GM21619 (cell line): ENCODE data around the gene PBX3.

ENCODE experiments used
- ATAC-seq: cut with Tn5 transposase; IDR thresholded peaks from one replicate; pipeline ENCODE4 v1.9.1; 2021; ENCODE audit not compliant: unreplicated experiment

The PBX3 gene

GRCh38 chr9:125942125-125942524 lies 195.0 kb downstream of the PBX3 start:
- ATAC-seq = no peak

DNA sequence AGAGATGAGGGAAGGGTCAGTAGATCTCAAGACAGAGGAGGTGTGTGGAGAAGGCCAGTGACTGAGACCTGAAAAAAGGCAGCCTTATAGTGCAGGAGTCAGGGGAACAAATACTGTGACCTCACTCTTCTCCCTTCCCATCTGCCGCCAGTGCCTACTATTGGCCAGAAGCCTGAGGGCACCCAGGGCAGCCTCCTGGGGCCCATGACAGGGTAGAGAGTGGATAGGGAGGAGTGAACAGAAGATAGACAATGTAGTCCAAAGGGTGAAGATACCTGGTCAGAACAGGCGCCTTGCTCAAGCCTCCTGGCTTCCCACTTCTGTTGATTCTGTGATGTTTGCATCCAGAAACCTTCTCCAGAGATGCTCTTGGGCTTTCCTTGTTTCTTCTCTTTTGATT lies 196.7 kb downstream of the PBX3 start:
- no peak for ATAC-seq

GRCh38 chr9:125946397-125946796 lies 199.2 kb downstream of the PBX3 start:
- no peak for ATAC-seq

GRCh38 chr9:125948887-125949596 lies 201.9 kb downstream of the PBX3 start:
- no peak for ATAC-seq

DNA sequence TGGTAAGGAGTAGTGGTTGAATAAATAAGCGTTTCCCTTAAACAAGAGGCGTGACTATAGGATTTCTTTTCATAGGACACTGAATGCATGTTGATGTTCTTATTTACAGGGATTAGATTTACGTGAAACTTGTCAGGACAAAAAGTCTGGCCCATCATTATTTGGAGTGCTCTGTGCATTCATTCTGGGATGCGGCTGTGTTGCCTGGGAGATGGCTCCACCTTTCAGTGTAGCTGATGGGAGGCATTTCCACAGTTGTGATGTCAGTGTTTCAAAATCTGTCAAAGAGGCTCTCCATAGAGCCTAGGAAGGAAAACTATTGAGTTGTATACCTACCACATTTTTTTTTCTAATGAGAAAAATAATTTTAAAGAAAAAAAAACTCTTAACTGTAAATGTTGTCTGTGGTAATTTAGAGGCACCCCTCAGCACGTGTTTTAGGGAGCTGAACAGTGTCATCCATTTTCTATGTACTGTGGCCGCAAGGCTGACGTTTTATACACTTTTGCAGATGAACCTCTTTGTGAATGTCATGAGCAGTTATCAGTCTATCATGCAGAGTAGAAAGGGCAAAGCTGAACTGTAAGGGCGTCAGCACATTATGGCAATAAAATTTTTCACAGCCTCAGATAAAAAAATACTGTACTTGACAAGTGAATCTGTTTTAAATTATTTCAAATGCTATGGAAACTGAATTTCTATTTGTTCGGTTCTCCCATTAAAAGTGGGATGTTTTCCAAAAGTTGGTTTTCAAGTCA lies 202.7 kb downstream of the PBX3 start:
- no peak for ATAC-seq

DNA sequence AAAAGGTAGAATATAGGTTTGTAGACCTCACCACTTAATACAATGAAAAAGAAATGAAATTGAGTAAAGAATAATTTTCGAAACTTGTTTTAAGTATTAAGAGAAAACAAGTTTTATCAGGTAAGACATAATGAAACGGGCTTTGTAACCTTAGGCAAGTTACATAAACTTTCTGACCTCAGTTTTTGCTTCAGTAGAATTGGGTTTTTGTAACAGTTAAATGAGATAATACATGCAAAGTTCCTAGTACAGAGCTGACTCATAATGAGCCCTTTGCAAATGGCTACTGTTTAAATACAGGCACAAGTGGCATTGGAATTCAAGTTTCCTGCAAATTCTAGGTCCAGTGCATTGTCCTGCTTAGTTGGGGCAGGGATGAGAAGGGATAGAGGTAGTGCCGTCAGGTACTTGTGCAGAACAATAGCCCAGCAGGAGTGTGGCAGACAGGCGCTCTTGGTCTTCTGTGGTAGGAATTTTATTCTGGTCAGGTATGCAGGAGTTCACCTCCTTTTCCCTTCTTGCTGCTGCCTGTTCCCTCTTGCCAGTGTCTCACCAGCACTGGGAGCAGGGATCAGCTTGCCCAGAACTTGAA lies 203.8 kb downstream of the PBX3 start:
- ATAC-seq = no peak

- no peak for ATAC-seq
These were observed 206.3 kb downstream of the PBX3 start for GRCh38 chr9:125953314-125954019.

- ATAC-seq = no peak
These were observed 208.9 kb downstream of the PBX3 start for GRCh38 chr9:125956102-125956501.

DNA sequence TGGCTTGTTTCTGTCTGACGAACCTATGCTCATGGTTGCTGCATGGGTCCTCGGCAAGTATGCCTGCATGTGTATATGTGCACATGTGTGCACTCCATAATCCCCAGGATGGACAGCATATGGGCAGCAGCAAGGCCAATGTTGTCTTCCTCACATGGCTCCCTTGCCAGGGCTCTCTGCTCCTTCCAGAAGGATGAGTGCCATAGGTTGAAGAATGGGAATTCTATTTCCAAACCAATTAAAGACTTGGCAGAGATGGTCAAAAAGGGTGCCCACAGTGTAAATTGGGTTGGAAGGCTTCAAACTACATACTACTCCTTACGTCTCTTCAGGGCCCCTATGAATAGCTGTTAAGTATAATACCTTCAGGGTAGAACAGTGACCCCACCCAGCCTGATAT lies 212.1 kb downstream of the PBX3 start:
- no peak for ATAC-seq

GRCh38 chr9:125959951-125960619 lies 212.9 kb downstream of the PBX3 start:
- no peak for ATAC-seq

DNA sequence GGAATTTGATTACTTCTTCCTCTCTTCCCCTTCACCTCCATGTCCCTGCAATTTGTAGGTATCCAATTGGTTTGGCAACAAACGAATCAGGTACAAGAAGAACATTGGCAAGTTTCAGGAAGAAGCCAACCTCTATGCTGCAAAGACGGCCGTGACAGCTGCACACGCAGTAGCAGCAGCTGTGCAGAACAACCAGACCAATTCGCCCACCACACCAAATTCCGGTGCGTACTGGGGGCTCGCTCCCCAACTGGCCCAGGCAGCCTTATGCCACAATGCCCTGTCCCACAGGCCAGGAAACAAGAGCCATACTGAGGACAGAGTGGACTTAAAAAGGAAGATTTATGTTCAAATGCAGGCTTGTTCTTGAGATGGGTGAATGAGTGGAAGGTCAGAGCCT lies 213.5 kb downstream of the PBX3 start:
- no peak for ATAC-seq

- ATAC-seq = no peak
These were observed 213.9 kb downstream of the PBX3 start for GRCh38 chr9:125961072-125961471.

GRCh38 chr9:125963932-125964331 lies 216.8 kb downstream of the PBX3 start:
- ATAC-seq = no peak

DNA sequence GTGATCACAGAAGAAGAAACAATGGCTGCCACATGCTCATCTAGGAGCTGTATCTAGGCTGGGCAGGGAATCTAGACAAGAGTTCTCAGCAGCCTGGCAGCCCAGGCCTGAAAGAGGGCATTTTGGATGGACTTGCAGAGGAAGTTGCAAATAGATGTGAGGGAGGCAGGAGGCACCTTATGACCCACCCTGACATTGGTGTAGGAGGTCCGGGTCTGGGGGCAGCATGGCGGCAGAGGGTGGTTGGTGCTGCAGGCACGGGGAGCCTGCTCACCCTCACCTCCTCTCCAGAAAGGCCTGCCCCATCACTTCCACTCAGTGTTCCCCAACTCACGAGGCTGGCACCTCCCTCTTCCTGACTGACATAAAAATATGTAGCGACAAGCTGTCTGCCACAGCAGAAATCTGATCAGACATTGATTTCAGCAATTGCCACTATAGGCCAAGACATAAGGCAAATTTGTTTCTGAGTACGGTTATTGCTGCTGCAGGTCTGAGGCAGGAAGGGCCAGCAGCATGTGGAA lies 217.6 kb downstream of the PBX3 start:
- ATAC-seq = no peak

DNA sequence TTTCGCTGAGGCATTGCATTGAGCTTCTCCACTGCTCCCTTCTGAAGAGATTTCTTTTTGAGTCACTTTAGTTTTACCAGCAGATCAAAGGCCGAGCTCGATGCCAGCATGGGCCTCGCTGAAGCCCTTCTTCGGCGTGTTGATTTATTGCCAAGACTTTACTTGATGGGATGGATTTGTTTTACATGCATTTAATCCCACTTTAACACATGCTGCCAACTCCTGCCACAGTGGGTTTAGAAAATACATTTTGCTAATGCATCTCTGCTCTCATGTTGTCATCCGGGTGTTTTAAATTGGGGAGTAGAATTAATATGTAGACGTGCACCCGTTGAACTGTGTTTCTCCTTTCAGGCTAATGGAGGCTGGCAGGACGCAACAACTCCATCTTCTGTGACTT lies 218.3 kb downstream of the PBX3 start:
- no peak for ATAC-seq

DNA sequence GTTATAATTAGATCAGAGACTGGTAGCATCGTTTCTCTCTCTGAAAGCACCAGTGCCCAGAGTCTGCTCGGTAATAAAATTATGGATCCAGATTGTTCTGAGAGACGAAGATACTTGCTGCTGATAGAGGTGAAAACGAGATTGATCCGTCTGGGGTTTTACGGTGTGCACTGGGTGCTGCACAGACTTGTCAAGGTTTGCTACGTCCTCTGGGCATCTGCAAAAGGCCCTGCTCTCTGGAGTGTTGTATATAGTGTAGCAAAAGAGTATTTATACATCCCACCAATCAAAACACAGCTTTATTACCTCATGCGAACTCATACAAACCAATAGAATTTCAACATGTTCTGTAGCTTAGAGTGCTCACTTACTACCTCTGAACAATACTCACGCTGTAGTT lies 219.3 kb downstream of the PBX3 start:
- ATAC-seq = no peak

DNA sequence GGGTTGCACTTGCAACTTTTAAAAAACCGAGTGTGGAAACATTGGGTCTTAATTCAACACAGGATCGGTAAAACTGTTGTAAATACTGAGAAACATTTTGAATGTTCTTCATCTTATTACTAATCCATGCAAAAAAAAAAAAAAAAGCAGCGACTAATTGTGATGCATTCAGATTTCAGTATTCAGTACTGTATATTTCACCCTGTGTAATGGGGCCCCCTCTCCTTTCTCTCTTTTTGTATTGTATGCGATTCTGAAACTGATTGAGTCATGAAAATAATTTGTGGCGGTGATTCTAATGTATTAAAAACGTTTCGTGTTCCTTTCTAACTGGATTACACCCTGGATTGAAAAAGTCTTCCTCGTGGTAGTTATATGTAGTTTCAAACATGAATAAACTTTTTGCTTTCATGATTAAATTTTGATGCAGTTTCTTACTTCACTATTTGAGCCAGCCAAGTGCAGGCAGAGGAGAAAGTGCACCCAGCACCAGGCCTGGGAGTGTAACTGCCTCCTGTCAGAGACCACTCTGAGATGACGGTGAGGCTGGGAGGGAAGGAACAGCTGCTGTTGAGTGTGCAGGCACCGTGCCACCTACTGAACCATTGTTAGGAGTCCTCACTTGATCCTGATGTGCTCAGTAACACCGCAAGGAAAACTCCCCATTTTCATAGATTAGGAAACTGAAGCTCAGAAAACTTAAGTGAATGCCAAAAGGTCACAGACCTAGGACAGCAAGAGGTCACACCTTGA lies 220.0 kb downstream of the PBX3 start:
- no peak for ATAC-seq

DNA sequence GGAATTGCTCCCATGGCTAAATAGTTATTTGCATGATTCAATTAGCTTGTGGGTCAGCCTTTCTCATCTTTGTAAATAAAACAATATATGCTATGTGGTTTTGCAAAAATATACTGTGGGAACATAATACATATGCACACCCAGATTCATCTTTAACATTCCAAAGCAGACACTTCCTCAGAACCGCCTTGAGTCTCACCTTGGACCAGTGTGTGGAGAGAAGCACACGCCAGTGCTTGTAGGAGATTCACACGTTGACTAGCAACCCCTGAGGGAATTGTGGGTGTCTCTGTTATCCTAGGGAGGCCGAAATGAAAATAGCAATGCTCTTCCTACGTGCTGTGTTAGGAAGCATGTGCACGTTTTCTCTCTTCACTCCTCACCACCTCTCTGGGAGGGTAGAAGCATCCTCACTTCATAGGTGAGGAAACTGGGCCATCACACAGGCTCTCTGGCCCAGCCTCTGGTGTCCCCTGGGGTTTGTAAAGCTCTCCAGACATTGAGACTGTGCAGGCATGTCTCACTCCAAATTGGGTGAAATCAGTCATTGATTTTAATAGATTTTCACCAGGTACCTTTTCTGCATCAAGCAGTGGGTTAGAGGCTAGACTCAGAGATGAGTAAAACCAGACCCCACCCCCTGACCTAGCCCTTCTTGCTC lies 221.7 kb downstream of the PBX3 start:
- ATAC-seq = no peak

DNA sequence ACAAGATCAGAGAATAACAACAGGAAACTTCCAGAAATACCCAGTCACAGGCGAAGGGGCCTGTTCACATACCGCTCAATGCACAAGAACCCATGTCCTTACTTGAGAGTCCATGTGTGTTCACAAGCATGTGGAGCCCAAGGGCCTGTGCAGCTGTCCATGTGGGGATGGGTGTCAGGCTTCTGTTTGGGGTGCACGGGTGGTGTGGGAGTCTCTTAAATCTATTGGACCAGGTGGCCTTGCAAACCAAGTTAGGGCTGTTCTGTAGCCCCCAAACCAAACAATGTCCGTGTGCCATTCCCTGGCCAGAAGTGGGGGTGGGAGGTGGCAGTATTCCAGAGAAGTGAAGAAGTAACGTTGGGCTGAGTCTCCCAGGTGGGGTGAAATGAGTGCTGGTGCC lies 222.3 kb downstream of the PBX3 start:
- no peak for ATAC-seq

DNA sequence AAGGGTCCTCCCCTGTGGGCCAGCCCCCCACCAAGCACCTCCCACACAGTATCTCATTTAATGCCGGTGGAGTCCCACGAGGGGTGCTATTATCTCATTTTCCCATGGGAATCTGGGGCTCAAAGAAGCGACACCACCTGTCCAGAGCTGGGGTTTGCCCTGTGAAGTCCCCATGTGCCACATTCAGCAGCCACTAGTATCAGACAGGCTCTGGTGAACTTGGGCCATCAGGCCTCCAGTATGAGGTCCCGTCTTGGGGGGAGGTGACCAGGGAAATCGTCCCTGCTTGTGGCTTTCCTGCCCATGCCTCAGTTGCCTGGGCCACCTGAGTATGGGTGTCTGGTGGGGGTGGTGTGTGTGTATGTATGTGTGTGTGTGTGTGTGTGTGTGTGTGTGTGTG lies 222.7 kb downstream of the PBX3 start:
- ATAC-seq = no peak
